Measurements from ENCODE around the gene IQCN. TPM values are rescaled to one million over a fixed set of nuclear protein-coding genes. Genes with fewer than 3 reads are reported as not detected.
A peak's percentile ranks its signal among the peaks of the same experiment; 100 is the strongest.

The IQCN gene
- 5.9 TPM for total RNA-seq

- DNase-seq (ENCODE audit: low spot score) = no peak
Observed at GRCh38 chr19:18274219-18274780, at the start of gene IQCN. Gene IQCN, minus strand, starts transcription at chr19:18274452. Its CDS starts 4,974 bp downstream, at chr19:18269478.

- DNase-seq (ENCODE audit: low spot score) = peak; percentile 99
Observed at GRCh38 chr19:18322759-18323460, 48.7 kb upstream of the IQCN start, which contains the start of gene LSM4. Gene LSM4, minus strand, starts transcription at chr19:18323076. Its CDS starts 56 bp downstream, at chr19:18323020.

- DNase-seq (ENCODE audit: low spot score) = no peak
Observed at GRCh38 chr19:18322318-18322758, 48.1 kb upstream of the IQCN start.

- no peak for DNase-seq (ENCODE audit: low spot score)
Observed at GRCh38 chr19:18321734-18322102, 47.5 kb upstream of the IQCN start.

GRCh38 chr19:18320865-18321733 is 46.8 kb upstream of the IQCN start:
- DNase-seq (ENCODE audit: low spot score) = no peak

- no peak for DNase-seq (ENCODE audit: low spot score)
Observed at GRCh38 chr19:18319591-18320135, 45.4 kb upstream of the IQCN start.

- no peak for DNase-seq (ENCODE audit: low spot score)
Observed at GRCh38 chr19:18317961-18318800, 43.9 kb upstream of the IQCN start.

- no peak for DNase-seq (ENCODE audit: low spot score)
Observed at GRCh38 chr19:18313398-18313797, 39.1 kb upstream of the IQCN start.

- DNase-seq (ENCODE audit: low spot score) = no peak
Observed at GRCh38 chr19:18312092-18312534, 37.9 kb upstream of the IQCN start.

GRCh38 chr19:18311502-18312091 is 37.3 kb upstream of the IQCN start:
- DNase-seq (ENCODE audit: low spot score) = no peak

- no peak for DNase-seq (ENCODE audit: low spot score)
Observed at GRCh38 chr19:18310966-18311365, 36.7 kb upstream of the IQCN start.

- DNase-seq (ENCODE audit: low spot score) = no peak
Observed at GRCh38 chr19:18310118-18310909, 36.1 kb upstream of the IQCN start.

- no peak for DNase-seq (ENCODE audit: low spot score)
Observed at GRCh38 chr19:18309525-18310064, 35.3 kb upstream of the IQCN start.

GRCh38 chr19:18308948-18309325 is 34.7 kb upstream of the IQCN start:
- no peak for DNase-seq (ENCODE audit: low spot score)

- no peak for DNase-seq (ENCODE audit: low spot score)
Observed at GRCh38 chr19:18308051-18308947, 34.0 kb upstream of the IQCN start.

- DNase-seq (ENCODE audit: low spot score) = no peak
Observed at GRCh38 chr19:18307271-18307681, 33.0 kb upstream of the IQCN start.

- no peak for DNase-seq (ENCODE audit: low spot score)
Observed at GRCh38 chr19:18306888-18307260, 32.6 kb upstream of the IQCN start.

- DNase-seq (ENCODE audit: low spot score) = no peak
Observed at GRCh38 chr19:18306209-18306887, 32.1 kb upstream of the IQCN start.
